Uterus (tissue), 2 donors: ENCODE measurements around the gene TULP3.

Source experiments
- CTCF ChIP-seq, 4 experiments: fragments of 200-600 bp in 2 of 4; fragments of 450-650 bp in 2 of 4; sonication (generic) in 2 of 4; IDR thresholded peaks; one replicate each; pipeline ENCODE4 v1.5.1; 2016 to 2019; ENCODE audit warnings: antibody characterized with exemption in 4 of 4, mild to moderate bottlenecking in 2 of 4, moderate library complexity in 1 of 4
- POLR2A ChIP-seq, 2 donors: fragments of 450-650 bp; IDR thresholded peaks; one replicate each; pipeline ENCODE4 v1.6.1; 2016; ENCODE audit warnings: antibody characterized with exemption in 2 of 2, mild to moderate bottlenecking in 1 of 2, moderate library complexity in 1 of 2

GRCh38 chr12:2891240-2892053 is 756 bp downstream of the TULP3 start:
- no peak for TF ChIP-seq POLR2A (IDR thresholded peaks at IDR 0.05)
- TF ChIP-seq CTCF (IDR thresholded peaks at IDR 0.05), result no peak
